Right lobe of liver (tissue), 4 donors: ENCODE results near the gene CREBBP.

Experiments used
- CTCF ChIP-seq, 4 donors: fragments of 200-600 bp in 3 of 4; fragments of 450-650 bp in 1 of 4; IDR thresholded peaks; one replicate each; pipeline versions ENCODE4 v1.5.1 to v1.8.0; 2016 to 2022; ENCODE audit warnings: antibody characterized with exemption in 4 of 4, mild to moderate bottlenecking in 2 of 4
- POLR2A ChIP-seq: fragments of 450-650 bp; IDR thresholded peaks from one replicate; pipeline ENCODE4 v1.6.1; 2017; ENCODE audit warnings: antibody characterized with exemption, mild to moderate bottlenecking
- donor health status: DM: no; HTN: no; CAD: no.
- donor health status: DM: no; HTN: no; CAD: no.
- donor health status: DM: no; HTN: yes; CAD: no.

- TF ChIP-seq CTCF (IDR thresholded peaks at IDR 0.05), result no peak
- no peak for TF ChIP-seq POLR2A
These were observed 151.1 kb downstream of the CREBBP start for GRCh38 chr16:3729161-3730112.
